GM12864 (cell line): Measurements from ENCODE around the gene TMEM79.

Experiments used
- DNase-seq: peaks from one replicate; pipeline ENCODE4 v3.0.0-alpha.2; 2011; ENCODE audit warnings: low read depth
- H3K4me3 ChIP-seq: 2 replicates; pipeline ENCODE4 v1.5.1; 2011; ENCODE audit warnings: mild to moderate bottlenecking, low read depth, low read length, control low read depth
- CTCF ChIP-seq: IDR thresholded peaks from 2 replicates; pipeline ENCODE4 v1.5.1; 2011; ENCODE audit warnings: low read depth, mild to moderate bottlenecking, moderate library complexity, low read length, control low read depth, inconsistent platforms; ENCODE audit errors: missing control alignments

TMEM79 gene

GRCh38 chr1:156248323-156248683 lies 35.8 kb upstream of the TMEM79 start:
- no peak for TF ChIP-seq CTCF
- no peak overlapping the region for H3K4me3 ChIP-seq
- no peak for DNase-seq

GRCh38 chr1:156249593-156249992 lies 34.5 kb upstream of the TMEM79 start:
- TF ChIP-seq CTCF = no peak
- H3K4me3 ChIP-seq = no peak overlapping the region
- no peak for DNase-seq

- no peak overlapping the region for H3K4me3 ChIP-seq
- no peak for DNase-seq
- TF ChIP-seq CTCF = no peak
These were observed 32.6 kb upstream of the TMEM79 start for GRCh38 chr1:156251527-156251926.

GRCh38 chr1:156253634-156254033 lies 30.5 kb upstream of the TMEM79 start:
- no peak for TF ChIP-seq CTCF
- no peak for DNase-seq
- H3K4me3 ChIP-seq = no peak overlapping the region

GRCh38 chr1:156257711-156258110 lies 26.4 kb upstream of the TMEM79 start:
- TF ChIP-seq CTCF = no peak
- H3K4me3 ChIP-seq = no peak overlapping the region
- no peak for DNase-seq

GRCh38 chr1:156258859-156259258 lies 25.3 kb upstream of the TMEM79 start:
- no peak overlapping the region for H3K4me3 ChIP-seq
- DNase-seq = no peak
- no peak for TF ChIP-seq CTCF

- TF ChIP-seq CTCF = no peak
- H3K4me3 ChIP-seq = no peak overlapping the region
- no peak for DNase-seq
These were observed 24.3 kb upstream of the TMEM79 start for GRCh38 chr1:156259805-156260204.
